ENCODE results near the gene BMP4.

Gene BMP4

DNA sequence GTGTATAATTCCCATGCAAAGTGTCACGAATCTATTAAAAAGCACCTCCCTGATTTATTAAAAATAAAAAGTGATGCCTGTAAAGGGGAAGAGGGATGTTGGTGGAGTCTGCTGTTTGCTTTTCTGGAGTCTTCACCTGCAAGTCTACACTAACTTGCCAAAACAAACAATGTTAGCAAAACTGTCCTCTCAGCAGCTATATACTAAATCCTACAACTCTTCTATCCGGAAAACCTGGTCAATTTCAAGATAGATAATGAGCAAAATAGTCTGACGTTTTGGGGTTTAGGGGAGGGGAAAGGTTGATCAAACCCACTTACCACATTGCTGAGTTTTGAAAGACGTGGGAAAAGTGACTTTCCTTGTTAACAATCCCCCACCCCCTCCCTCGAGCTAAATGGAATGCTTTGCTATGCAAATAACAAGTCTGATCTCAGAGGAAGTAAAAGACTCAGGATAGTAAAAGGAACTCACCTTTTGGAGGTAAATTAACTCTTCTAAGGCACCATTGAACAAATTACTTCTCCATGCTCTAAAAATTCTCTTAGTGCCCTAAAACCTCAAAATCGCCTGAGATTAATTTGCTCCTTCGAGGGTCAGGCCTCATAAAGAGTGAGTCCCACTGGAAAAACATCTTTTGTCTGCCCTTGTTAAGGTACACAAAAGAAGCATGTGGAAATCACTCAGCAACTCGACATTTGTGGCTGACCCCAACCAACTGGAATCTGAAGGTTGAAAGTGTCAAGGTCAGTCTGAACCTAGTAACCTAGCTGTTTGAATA, 13.5 kb downstream of the BMP4 start:
- Histone ChIP-seq H3K4me1 (ENCODE audit: control insufficient read depth, low read depth, low read length) (peaks cover 12% of the 10 kb centered on the region), H3K4ac (ENCODE audit: low read depth, low read length) (peak overlapping the region; percentile 81), H4K5ac (ENCODE audit: low read length) (no peak overlapping the region), H3K4me2 (ENCODE audit: low read length) (no peak overlapping the region), H4K8ac (ENCODE audit: low read depth, low read length) (no peak overlapping the region), H3K79me1 (ENCODE audit: low read length) (no peaks in the 10 kb centered on the region), H3K27me3 (ENCODE audit: insufficient read depth, low read length, poor library complexity) (no peaks in the 10 kb centered on the region), H2BK15ac (replicated peaks; ENCODE audit: low read depth) (no peak overlapping the region), H2AK5ac (ENCODE audit: low read length) (no peak overlapping the region), H3K79me2 (ENCODE audit: control insufficient read depth, insufficient read depth, low read length) (no peaks in the 10 kb centered on the region), H3K56ac (ENCODE audit: low read length) (peak overlapping the region; percentile 67), H3K23ac (ENCODE audit: low read length) (no peak overlapping the region), H3K27ac (ENCODE audit: low read depth, low read length) (peak overlapping the region; percentile 48), H3K9ac (ENCODE audit: low read length) (no peak overlapping the region), H2BK5ac (ENCODE audit: low read length) (peak overlapping the region; percentile 48), H3K18ac (ENCODE audit: low read length) (peak overlapping the region; percentile 87), H3K36me3 (ENCODE audit: control insufficient read depth, insufficient read depth, low read length) (no peaks in the 10 kb centered on the region), H3K4me3 (ENCODE audit: low read length) (no peak overlapping the region), H2BK120ac (ENCODE audit: low read depth, low read length) (peak overlapping the region; percentile 9)
- DNase-seq: peak; percentile 86
- no CpG with 5 or more reads among the region's 8 CpGs for whole genome bisulfite sequencing (ENCODE audit: extremely low coverage, insufficient coverage, low lambda C conversion rate)

DNA sequence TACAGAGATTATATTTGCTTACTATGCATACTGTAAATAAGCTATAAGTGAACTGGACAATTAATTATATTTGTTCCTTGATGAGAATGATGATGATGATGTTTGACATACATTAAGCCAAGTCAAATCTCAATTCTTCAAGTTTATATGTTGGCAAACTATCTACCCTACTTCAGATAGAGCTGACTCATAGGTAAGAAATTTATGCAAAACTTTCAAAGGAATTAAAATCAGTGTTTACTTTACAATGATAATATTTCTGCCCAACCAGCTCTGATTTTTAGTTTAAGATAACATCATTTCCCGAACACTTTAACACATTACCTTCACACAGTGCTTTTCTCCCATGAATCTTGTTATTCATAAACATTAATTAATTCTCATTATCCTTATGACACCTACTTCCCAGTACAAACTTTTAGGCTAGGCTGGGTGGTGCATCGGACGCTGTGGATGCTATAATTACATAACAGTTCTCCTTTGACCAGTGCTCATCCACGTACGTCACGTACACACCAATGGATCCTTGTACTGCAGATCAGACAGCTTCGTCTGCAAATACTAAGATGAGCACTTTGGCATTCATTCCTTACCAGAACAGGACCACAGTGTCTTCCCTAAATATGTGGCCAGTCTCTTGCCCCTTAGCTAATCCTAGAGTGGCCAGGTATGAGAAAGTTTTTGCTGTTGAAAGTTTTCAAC, 18.3 kb downstream of the BMP4 start:
- no peaks in the 10 kb centered on the region for H3K79me1 ChIP-seq (ENCODE audit: low read length)

DNA sequence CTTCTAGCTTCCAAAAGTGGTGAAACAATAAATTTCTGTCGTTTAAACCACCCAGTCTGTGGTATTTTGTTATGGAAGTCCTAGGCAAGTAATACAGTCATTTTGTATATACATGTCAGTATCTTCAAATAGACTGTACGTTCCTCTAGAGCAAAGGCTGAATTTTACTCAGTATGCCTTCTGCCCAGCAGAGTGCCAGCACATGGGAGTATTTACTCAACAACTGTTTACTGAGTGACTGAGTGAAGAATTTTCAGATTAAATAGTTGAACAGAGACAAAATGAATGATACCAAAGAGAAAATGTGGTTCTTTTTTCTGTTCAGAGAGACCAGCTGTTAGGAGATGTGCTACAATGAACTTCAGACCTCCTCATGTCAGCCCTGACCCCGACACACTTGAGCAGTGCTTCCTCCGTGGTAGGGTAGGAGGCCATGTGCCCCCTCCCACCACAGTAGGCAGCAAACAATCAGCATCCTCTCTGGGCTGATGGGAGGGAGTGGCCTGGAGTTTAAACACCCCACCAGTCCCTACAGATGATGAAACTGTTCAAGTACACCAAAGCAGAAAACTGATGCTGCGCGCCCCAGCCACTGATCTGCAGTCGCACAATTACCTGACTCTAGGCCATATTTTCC, 21.7 kb downstream of the BMP4 start:
- WGBS (ENCODE audit: extremely low coverage, insufficient coverage, low lambda C conversion rate): no CpG with 5 or more reads among the region's 7 CpGs
- Histone ChIP-seq H3K4me3 (ENCODE audit: low read length) (no peak overlapping the region), H4K5ac (ENCODE audit: low read length) (no peak overlapping the region), H3K79me2 (ENCODE audit: control insufficient read depth, insufficient read depth, low read length) (no peaks in the 10 kb centered on the region), H2BK5ac (ENCODE audit: low read length) (no peak overlapping the region), H3K27ac (ENCODE audit: low read depth, low read length) (no peak overlapping the region), H2BK120ac (ENCODE audit: low read depth, low read length) (no peak overlapping the region), H3K4me1 (ENCODE audit: control insufficient read depth, low read depth, low read length) (no peaks in the 10 kb centered on the region), H3K18ac (ENCODE audit: low read length) (no peak overlapping the region), H3K27me3 (ENCODE audit: insufficient read depth, low read length, poor library complexity) (no peaks in the 10 kb centered on the region), H3K9ac (ENCODE audit: low read length) (no peak overlapping the region), H4K8ac (ENCODE audit: low read depth, low read length) (no peak overlapping the region), H2BK15ac (replicated peaks; ENCODE audit: low read depth) (no peak overlapping the region), H2AK5ac (ENCODE audit: low read length) (no peak overlapping the region), H3K4ac (ENCODE audit: low read depth, low read length) (no peak overlapping the region), H3K79me1 (ENCODE audit: low read length) (no peaks in the 10 kb centered on the region), H3K36me3 (ENCODE audit: control insufficient read depth, insufficient read depth, low read length) (no peaks in the 10 kb centered on the region), H3K56ac (ENCODE audit: low read length) (no peak overlapping the region), H3K4me2 (ENCODE audit: low read length) (no peak overlapping the region), H3K23ac (ENCODE audit: low read length) (no peak overlapping the region)
- no peak for DNase-seq

More for the DNA sequence above, 18.3 kb downstream of the BMP4 start:
- Histone ChIP-seq H2BK15ac (replicated peaks; ENCODE audit: low read depth) (no peak overlapping the region), H3K56ac (ENCODE audit: low read length) (no peak overlapping the region), H3K36me3 (ENCODE audit: control insufficient read depth, insufficient read depth, low read length) (no peaks in the 10 kb centered on the region), H3K27me3 (ENCODE audit: insufficient read depth, low read length, poor library complexity) (no peaks in the 10 kb centered on the region), H3K79me2 (ENCODE audit: control insufficient read depth, insufficient read depth, low read length) (no peaks in the 10 kb centered on the region), H3K4ac (ENCODE audit: low read depth, low read length) (no peak overlapping the region), H3K18ac (ENCODE audit: low read length) (no peak overlapping the region), H3K4me2 (ENCODE audit: low read length) (no peak overlapping the region), H3K4me1 (ENCODE audit: control insufficient read depth, low read depth, low read length) (peaks cover 2% of the 10 kb centered on the region), H4K8ac (ENCODE audit: low read depth, low read length) (no peak overlapping the region), H3K27ac (ENCODE audit: low read depth, low read length) (no peak overlapping the region), H4K5ac (ENCODE audit: low read length) (no peak overlapping the region), H2BK120ac (ENCODE audit: low read depth, low read length) (no peak overlapping the region), H2AK5ac (ENCODE audit: low read length) (no peak overlapping the region), H3K23ac (ENCODE audit: low read length) (no peak overlapping the region), H3K4me3 (ENCODE audit: low read length) (no peak overlapping the region), H3K9ac (ENCODE audit: low read length) (no peak overlapping the region), H2BK5ac (ENCODE audit: low read length) (no peak overlapping the region)
- DNase-seq: no peak
- WGBS (ENCODE audit: extremely low coverage, insufficient coverage, low lambda C conversion rate): 100% methylated on average over 1 of the region's 7 CpGs

DNA sequence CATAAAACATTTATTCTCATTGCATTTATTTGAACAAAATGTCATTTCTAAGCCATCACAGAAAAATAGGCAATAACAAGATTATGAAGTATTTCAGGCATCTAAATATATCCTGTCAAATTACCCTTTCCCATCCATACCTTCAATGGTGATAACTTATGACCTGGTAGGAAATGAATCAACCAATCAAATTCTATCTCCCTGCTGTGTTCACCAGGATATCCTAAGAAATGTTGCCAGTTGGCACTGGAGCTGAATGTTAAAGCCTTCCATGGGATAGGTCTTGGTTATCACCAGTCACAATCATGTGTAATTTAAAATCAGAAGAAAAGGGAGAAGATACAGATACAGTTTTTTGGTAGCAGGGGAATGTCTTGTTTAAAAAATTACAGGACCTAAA, 23.7 kb downstream of the BMP4 start:
- H3K23ac ChIP-seq (ENCODE audit: low read length): no peak overlapping the region
- no peak overlapping the region for H3K56ac ChIP-seq (ENCODE audit: low read length)
- H3K4me1 ChIP-seq (ENCODE audit: control insufficient read depth, low read depth, low read length): no peaks in the 10 kb centered on the region
- H3K27me3 ChIP-seq (ENCODE audit: insufficient read depth, low read length, poor library complexity): no peaks in the 10 kb centered on the region
- no peak overlapping the region for H3K4ac ChIP-seq (ENCODE audit: low read depth, low read length)
- no peak overlapping the region for H3K4me2 ChIP-seq (ENCODE audit: low read length)
- no peaks in the 10 kb centered on the region for H3K79me2 ChIP-seq (ENCODE audit: control insufficient read depth, insufficient read depth, low read length)
- no peak overlapping the region for H2AK5ac ChIP-seq (ENCODE audit: low read length)
- H2BK15ac ChIP-seq (replicated peaks; ENCODE audit: low read depth): no peak overlapping the region
- no peak overlapping the region for H2BK120ac ChIP-seq (ENCODE audit: low read depth, low read length)
- no peak overlapping the region for H4K8ac ChIP-seq (ENCODE audit: low read depth, low read length)
- H3K4me3 ChIP-seq (ENCODE audit: low read length): no peak overlapping the region
- no peak for DNase-seq
- H3K18ac ChIP-seq (ENCODE audit: low read length): no peak overlapping the region
- H4K5ac ChIP-seq (ENCODE audit: low read length): no peak overlapping the region
- H3K27ac ChIP-seq (ENCODE audit: low read depth, low read length): no peak overlapping the region
- no peaks in the 10 kb centered on the region for H3K79me1 ChIP-seq (ENCODE audit: low read length)
- H3K36me3 ChIP-seq (ENCODE audit: control insufficient read depth, insufficient read depth, low read length): no peaks in the 10 kb centered on the region
- no peak overlapping the region for H3K9ac ChIP-seq (ENCODE audit: low read length)
- no peak overlapping the region for H2BK5ac ChIP-seq (ENCODE audit: low read length)

GRCh38 chr14:53929871-53930715, 26.5 kb downstream of the BMP4 start:
- no peaks in the 10 kb centered on the region for H3K79me1 ChIP-seq (ENCODE audit: low read length)
- H3K36me3 ChIP-seq (ENCODE audit: control insufficient read depth, insufficient read depth, low read length): no peaks in the 10 kb centered on the region
- H2BK5ac ChIP-seq (ENCODE audit: low read length): no peak overlapping the region
- no peak overlapping the region for H3K9ac ChIP-seq (ENCODE audit: low read length)
- H2BK120ac ChIP-seq (ENCODE audit: low read depth, low read length): peak overlapping the region; percentile 73
- no peaks in the 10 kb centered on the region for H3K27me3 ChIP-seq (ENCODE audit: insufficient read depth, low read length, poor library complexity)
- no peak overlapping the region for H3K4me2 ChIP-seq (ENCODE audit: low read length)
- peak overlapping the region; percentile 84 for H3K18ac ChIP-seq (ENCODE audit: low read length)
- H2AK5ac ChIP-seq (ENCODE audit: low read length): no peak overlapping the region
- H3K56ac ChIP-seq (ENCODE audit: low read length): no peak overlapping the region
- no peaks in the 10 kb centered on the region for H3K79me2 ChIP-seq (ENCODE audit: control insufficient read depth, insufficient read depth, low read length)
- peak; percentile 85 for DNase-seq
- H3K4me3 ChIP-seq (ENCODE audit: low read length): no peak overlapping the region
- WGBS (ENCODE audit: extremely low coverage, insufficient coverage, low lambda C conversion rate): no CpG with 5 or more reads among the region's 2 CpGs
- no peak overlapping the region for H3K27ac ChIP-seq (ENCODE audit: low read depth, low read length)
- no peak overlapping the region for H4K5ac ChIP-seq (ENCODE audit: low read length)
- no peak overlapping the region for H3K4ac ChIP-seq (ENCODE audit: low read depth, low read length)
- H4K8ac ChIP-seq (ENCODE audit: low read depth, low read length): no peak overlapping the region
- no peaks in the 10 kb centered on the region for H3K4me1 ChIP-seq (ENCODE audit: control insufficient read depth, low read depth, low read length)
- no peak overlapping the region for H3K23ac ChIP-seq (ENCODE audit: low read length)
- H2BK15ac ChIP-seq (replicated peaks; ENCODE audit: low read depth): no peak overlapping the region
